Activated naive CD4-positive, alpha-beta T cell treated with anti-CD3 and anti-CD28 coated beads for 36 hours (primary cell): Measurements from ENCODE around the gene PIKFYVE. TPM values are rescaled to one million over a fixed set of nuclear protein-coding genes. Genes with fewer than 3 reads are reported as not detected.
A peak's percentile ranks its signal among the peaks of the same experiment; 100 is the strongest.

ENCODE experiments used
- CTCF ChIA-PET: fragments of 350-600 bp; sonication (Branson Sonifier 250); formaldehyde crosslinking; loops from one replicate; lab custom pipeline; 2021; ENCODE audit warnings: antibody characterized with exemption; lab: Charles Lee
- DNase-seq: peaks from one replicate; pipeline ENCODE4 v3.0.0-alpha.2; 2020
- H3K27ac Mint-ChIP-seq: one replicate; pipeline ENCODE4 v1.8.0; 2021; ENCODE audit warnings: mild to moderate bottlenecking, mixed read lengths
- H3K27me3 Mint-ChIP-seq: one replicate; pipeline ENCODE4 v1.8.0; 2021; ENCODE audit warnings: low read depth, mixed read lengths
- H3K36me3 Mint-ChIP-seq: one replicate; pipeline ENCODE4 v1.8.0; 2021; ENCODE audit warnings: low read depth, mixed read lengths
- H3K4me1 Mint-ChIP-seq: one replicate; pipeline ENCODE4 v1.8.0; 2021; ENCODE audit warnings: low read depth, mixed read lengths
- H3K4me3 Mint-ChIP-seq: one replicate; pipeline ENCODE4 v1.8.0; 2021; ENCODE audit warnings: mild to moderate bottlenecking, moderate library complexity, mixed read lengths
- H3K9me3 Mint-ChIP-seq: one replicate; pipeline ENCODE4 v1.8.0; 2021; ENCODE audit warnings: mixed read lengths
- intact Hi-C: fragments of 100-400 bp; cut with micrococcal nuclease; formaldehyde crosslinking; loops from one replicate; pipeline ENCODE4 v1.15.1; 2023
- total RNA-seq, 2 experiments: library from RNA; stranded (reverse); gene quantifications; one replicate each; pipeline ENCODE4 v1.2.3, GENCODE V29; 2021

The PIKFYVE gene
- total RNA-seq, 2 experiments from 2014 or later, result 20.2 to 22.4 TPM

GRCh38 chr2:208406474-208407451 lies 140.7 kb downstream of the PIKFYVE start, which contains the start of gene PTH2R:
Gene PTH2R (plus strand): TSS chr2:208406792. CDS start chr2:208407044, 252 bp downstream.
- Mint-ChIP-seq H3K27ac (no peak within 1 kb of the TSS), H3K4me1 (peaks cover 10% of the 10 kb centered on the region), H3K27me3 (peaks cover 41% of the 10 kb centered on the region), H3K4me3 (no peak within 1 kb of the TSS), H3K9me3 (no peaks in the 10 kb centered on the region), H3K36me3 (no peaks in the 10 kb centered on the region)
- intact Hi-C loops, result loop anchor here (5.0 to 10.0 kb wide), 3 partner anchors 801 to 1168 kb away; partner anchors contain the start of gene MAP2
- no peak for DNase-seq
- CTCF ChIA-PET, result interaction anchor here (0.6 to 0.8 kb wide), 4 partner anchors 50 to 1592 kb away, joined by 3 to 8 read pairs (median 5); no protein-coding TSS in a partner anchor

GRCh38 chr2:208407667-208408066 lies 141.6 kb downstream of the PIKFYVE start:
- Mint-ChIP-seq H3K27me3 (peaks cover 44% of the 10 kb centered on the region), H3K4me1 (peaks cover 10% of the 10 kb centered on the region), H3K36me3 (no peaks in the 10 kb centered on the region), H3K9me3 (no peaks in the 10 kb centered on the region), H3K27ac (no peak overlapping the region), H3K4me3 (no peak overlapping the region)
- intact Hi-C loops, result loop anchor here (5.0 to 10.0 kb wide), 3 partner anchors 800 to 1167 kb away; partner anchors contain the start of gene MAP2
- peak; percentile 20 for DNase-seq
- CTCF ChIA-PET, result interaction anchor here (0.6 to 0.8 kb wide), 4 partner anchors 51 to 1591 kb away, joined by 3 to 8 read pairs (median 5); no protein-coding TSS in a partner anchor

Other genes starting within 250 kb of the PIKFYVE start
- gene PLEKHM3, start 240.7 kb upstream of the PIKFYVE start, total RNA-seq, result 1 to 10 TPM; 6.5 to 7.0 TPM
- gene CRYGD, start 141.7 kb upstream of the PIKFYVE start, total RNA-seq, result not detected
- not detected for gene CRYGC, start 136.4 kb upstream of the PIKFYVE start, total RNA-seq
- not detected for gene CRYGB, start 120.1 kb upstream of the PIKFYVE start, total RNA-seq
- not detected for gene CRYGA, start 102.7 kb upstream of the PIKFYVE start, total RNA-seq
- not detected for gene C2orf80, start 76.2 kb upstream of the PIKFYVE start, total RNA-seq
- gene IDH1, start 11.2 kb upstream of the PIKFYVE start, total RNA-seq, result 10 to 100 TPM; 18.5 to 21.9 TPM
- not detected for gene PTH2R, start 140.5 kb downstream of the PIKFYVE start, total RNA-seq